Heart right ventricle (tissue), 16 donors: Measurements from ENCODE around the gene IRF3. TPM values are rescaled to one million over a fixed set of nuclear protein-coding genes. Genes with fewer than 3 reads are reported as not detected.
A peak's percentile ranks its signal among the peaks of the same experiment; 100 is the strongest.

Experiments used
- ATAC-seq, 8 donors: fragments of 200-7000 bp; cut with Tn5 transposase; one replicate each; pipeline ENCODE4 v1.9.1; 2020; ENCODE audit warnings: mild to moderate bottlenecking in 8 of 8, moderate library complexity in 8 of 8, moderate number of reproducible peaks in 1 of 8
- DNase-seq, 2 donors: peaks; one replicate each; pipeline ENCODE4 v3.0.0-alpha.2; 2020
- H3K27ac ChIP-seq, 10 donors: fragments of 200-600 bp; sonication (generic) in 2 of 10; one replicate each; pipeline versions ENCODE4 v1.5.0 to v1.8.0; 2020 to 2022; ENCODE audit warnings: mild to moderate bottlenecking in 3 of 10
- H3K27me3 ChIP-seq, 7 donors: fragments of 200-600 bp; one replicate each; pipeline ENCODE4 v1.8.0; 2021 to 2022; ENCODE audit warnings: mild to moderate bottlenecking in 2 of 7
- H3K36me3 ChIP-seq, 9 donors: fragments of 200-600 bp; sonication (generic) in 1 of 9; one replicate each; pipeline versions ENCODE4 v1.5.0 to v1.8.0; 2020 to 2022; ENCODE audit warnings: mild to moderate bottlenecking in 2 of 9
- H3K4me1 ChIP-seq, 9 donors: fragments of 200-600 bp; sonication (generic) in 1 of 9; one replicate each; pipeline versions ENCODE4 v1.5.0 to v1.8.0; 2020 to 2022; ENCODE audit warnings: mild to moderate bottlenecking in 4 of 9
- H3K4me3 ChIP-seq, 10 donors: fragments of 200-600 bp; sonication (generic) in 2 of 10; one replicate each; pipeline versions ENCODE4 v1.5.0 to v1.8.0; 2020 to 2022; ENCODE audit warnings: mild to moderate bottlenecking in 7 of 10, moderate library complexity in 2 of 10
- H3K9me3 ChIP-seq, 11 donors: fragments of 200-600 bp in 10 of 11; sonication (generic) in 2 of 11; one replicate each; pipeline versions ENCODE4 v1.5.0 to v1.8.0; 2013 to 2022; ENCODE audit warnings: mild to moderate bottlenecking in 2 of 11, control low read depth in 1 of 11, moderate library complexity in 1 of 11
- CTCF ChIP-seq, 9 donors: fragments of 200-600 bp; sonication (generic) in 2 of 9; IDR thresholded peaks; one replicate each; pipeline versions ENCODE4 v1.5.0 to v1.8.0; 2021 to 2022; ENCODE audit warnings: antibody characterized with exemption in 9 of 9, mild to moderate bottlenecking in 5 of 9, moderate library complexity in 1 of 9
- WGBS, 2 donors: extraction: QIAGEN DNeasy Blood & Tissue Kit; methylation state at CpG; one replicate each; pipeline ENCODE4 v1.1.7; 2013; ENCODE audit warnings: inconsistent platforms in 1 of 2; 5-methylcytosine and 5-hydroxymethylcytosine counted together
- intact Hi-C, 10 donors: fragments of 100-400 bp; cut with DNase I; formaldehyde crosslinking; loops; one replicate each; pipeline versions ENCODE4 v1.11.1 to v1.14.2; 2022
- polyA plus RNA-seq, 2 donors: library from polyadenylated mRNA; stranded (reverse); fragments of 200-250 nt; gene quantifications; one replicate each; pipeline ENCODE4 v1.2.3, GENCODE V29; 2013
- total RNA-seq, 10 donors: library from RNA; stranded (reverse); fragmentation: NEBNext Ultra II Directional in 3 of 10; extraction: Animal tissue kit (Norgen Biotek cat#: 25700) in 3 of 10; gene quantifications; one replicate each; pipeline versions ENCODE4 v1.2.1 to v1.2.4, GENCODE V29; 2021 to 2023
- donor health status: Arrhythmogenic right ventricular cardiomyopathy.
- donor health status: ischemic (EF 13 %, LVEDD 7.1; RV severe dilation, severe dysfunction).
- donor health status: healthy with polysubstance abuse.
- donor health status: DM: no; HTN: yes; CAD: no.
- donor health status: DM: no; HTN: no; CAD: no.
- donor health status: ischemic (EF 25% LVEDD 6.9; RV normal size, moderate dysfunction).
- donor health status: ischemic (EF 25% LVEDD 5.7; RV mildly dilated, moderate dysfunction).
- donor health status: healthy.
- donor health status: DM: yes; HTN: yes; CAD: no.
- donor health status: Ischemic cardiomyopathy.
- donor health status: ischemic (EF 35%, LVEDD 5.7; RV mildly dilated, moderate dysfunction).
- donor health status: nonischemic (EF 11% LVEDD 7.7; RV severe dilation, severe dysfunction).
- donor health status: DM: yes; HTN: yes; CAD: no.
- donor health status: PGD.
- donor health status: ischemic (EF 29% LVEDD 5.4; RV normal size, mild dysfunction).
- donor health status: nonischemic (EF 23%, LVEDD 6.1; RV moderate dilation, normal function).

IRF3 gene
- total and polyA plus RNA-seq, 12 donors: 22.3 to 84.2 (median 25.4) TPM

- WGBS, 2 donors: 3 to 6% methylated on average over 21 of the region's 21 CpGs
- Histone ChIP-seq H3K4me1 (peaks cover 17 to 58% (median 45%) of the 10 kb centered on the region in 9 donors), H3K4me3 (peak overlapping the region; percentile 89 to 100 (median 98)), H3K36me3 (peaks cover 3 to 28% (median 21%) of the 10 kb centered on the region in 9 donors), H3K27ac (peak overlapping the region; percentile 92 to 99 (median 97)), H3K27me3 (no peaks in the 10 kb centered on the region), H3K9me3 (no peaks in the 10 kb centered on the region)
- peak; percentile 72 to 78 for DNase-seq
- intact Hi-C loops: loop anchor here in 7 of 10 donors (2.0 to 10.0 kb wide), 11 partner anchors 37 to 226 kb away; partner anchors contain the start of genes PRR12 (in 3 of the 7), NOSIP (in 2 of the 7), PRRG2 (in 2 of the 7) and AKT1S1 (in 1 of the 7)
- ATAC-seq: peak in 1 of 8 donors; percentile 2
- TF ChIP-seq CTCF (IDR thresholded peaks at IDR 0.05): peak; percentile 37 to 72 (median 61)
Observed at GRCh38 chr19:49677901-49678674, 12.4 kb upstream of the IRF3 start.

GRCh38 chr19:49677231-49677900, 11.7 kb upstream of the IRF3 start, which contains the start of gene PRMT1:
Gene PRMT1 (plus strand): TSS chr19:49677271. CDS start chr19:49677281, 10 bp downstream.
- TF ChIP-seq CTCF (IDR thresholded peaks at IDR 0.05): no peak
- WGBS, 2 donors: 0% methylated on average over 54 to 57 of the region's 57 CpGs
- Histone ChIP-seq H3K27ac (peak within 1 kb of the TSS; percentile 92 to 99 (median 97)), H3K4me3 (peak within 1 kb of the TSS; percentile 89 to 100 (median 98)), H3K4me1 (peaks cover 17 to 60% (median 46%) of the 10 kb centered on the region in 9 donors), H3K36me3 (peaks cover 3 to 21% (median 15%) of the 10 kb centered on the region in 9 donors), H3K9me3 (no peaks in the 10 kb centered on the region), H3K27me3 (no peaks in the 10 kb centered on the region)
- intact Hi-C loops: loop anchor here in 7 of 10 donors (2.0 to 10.0 kb wide), 11 partner anchors 37 to 225 kb away; partner anchors contain the start of genes PRR12 (in 3 of the 7), NOSIP (in 2 of the 7), PRRG2 (in 2 of the 7) and AKT1S1 (in 1 of the 7)
- ATAC-seq (peak in 3 of 8 donors; percentile 13 to 36 (median 15)), DNase-seq (peak in 1 of 2 donors; percentile 55)

- Histone ChIP-seq H3K4me3 (peak overlapping the region; percentile 89 to 100 (median 98)), H3K9me3 (no peaks in the 10 kb centered on the region), H3K4me1 (peaks cover 17 to 60% (median 49%) of the 10 kb centered on the region in 9 donors), H3K27ac (peak overlapping the region; percentile 92 to 99 (median 97)), H3K36me3 (peaks cover 0 to 15% (median 9%) of the 10 kb centered on the region in 9 donors), H3K27me3 (no peaks in the 10 kb centered on the region)
- no peak for TF ChIP-seq CTCF (IDR thresholded peaks at IDR 0.05)
- WGBS, 2 donors: 0% methylated on average over 34 of the region's 34 CpGs
- peak; percentile 99 to 100 for DNase-seq
- intact Hi-C loops: loop anchor here in 8 of 10 donors (1.0 to 10.0 kb wide), 13 partner anchors 32 to 225 kb away; partner anchors contain the start of genes PRR12 (in 3 of the 8), RRAS (in 3 of the 8), NOSIP (in 2 of the 8) and PRRG2 (in 2 of the 8)
- peak; percentile 85 to 93 (median 90) for ATAC-seq
Observed at GRCh38 chr19:49676784-49677230, 11.2 kb upstream of the IRF3 start.
